Fibroblast of lung (primary cell): Measurements from ENCODE around the gene SLC38A2.

ENCODE experiments used
- CTCF ChIP-seq, 2 donors: IDR thresholded peaks in 1 of 2; conservative IDR thresholded peaks in 1 of 2; 1 replicate in 1 of 2; 2 replicates in 1 of 2; pipeline ENCODE4 v1.5.1; 2011 to 2012; ENCODE audit warnings: low read length in 2 of 2, control low read depth in 1 of 2, inconsistent platforms in 1 of 2, low read depth in 1 of 2, mild to moderate bottlenecking in 1 of 2
- EZH2 ChIP-seq: IDR thresholded peaks from 2 replicates; pipeline ENCODE4 v1.5.1; 2012; ENCODE audit warnings: low read length, control low read depth, mild to moderate bottlenecking; ENCODE audit errors: missing control alignments

- no peak for TF ChIP-seq EZH2
- no peak for TF ChIP-seq CTCF (conservative IDR thresholded peaks at IDR 0.05 in 1 of 2, IDR thresholded peaks at IDR 0.05 in 1 of 2; ENCODE audit: low read depth in 1 of 2, low read length in 2 of 2)
These were observed 12.8 kb downstream of the SLC38A2 start for GRCh38 chr12:46359667-46360280.
